HL-60 (cell line): ENCODE measurements around the gene SLC13A1.

Source experiments
- GABPA ChIP-seq: IDR thresholded peaks from 2 replicates; pipeline ENCODE4 v1.6.1; 2012; ENCODE audit warnings: low read depth
- POLR2AphosphoS5 ChIP-seq: IDR thresholded peaks from 2 replicates; pipeline ENCODE4 v1.6.1; 2012; ENCODE audit warnings: low read depth
- SPI1 ChIP-seq: IDR thresholded peaks from 2 replicates; pipeline ENCODE4 v1.6.1; 2012; ENCODE audit warnings: low read depth, mild to moderate bottlenecking, borderline replicate concordance
- TF ChIP-seq, protein P1 (sequence below): IDR thresholded peaks from one replicate; pipeline ENCODE4 v1.5.1; 2011; ENCODE audit warnings: low read length, control low read depth, inconsistent platforms; ENCODE audit not compliant: insufficient read depth
- TF ChIP-seq, protein P2 (sequence below): IDR thresholded peaks from 2 replicates; pipeline ENCODE4 v1.6.1; 2012; ENCODE audit warnings: low read depth; ENCODE audit not compliant: insufficient replicate concordance

DNA sequence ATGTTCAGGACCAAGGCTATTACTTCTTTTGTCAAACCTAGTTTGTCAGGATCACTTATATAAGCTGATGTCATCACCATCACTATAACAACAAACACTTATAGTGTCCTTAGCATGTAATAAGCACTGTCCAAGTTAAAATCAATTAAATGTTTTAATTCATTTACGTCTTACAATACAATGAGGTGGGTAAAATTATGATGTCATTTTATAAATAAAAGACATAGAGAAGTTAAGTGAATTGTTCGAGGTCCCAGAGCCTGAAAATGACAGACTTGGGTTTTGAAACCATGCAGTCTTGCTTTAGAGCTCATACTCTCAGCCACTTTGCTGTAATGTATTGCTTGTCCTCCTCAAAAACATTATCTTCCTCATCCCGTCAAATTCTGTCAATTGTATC lies 48.3 kb downstream of the SLC13A1 start:
- TF ChIP-seq, protein P1, sequence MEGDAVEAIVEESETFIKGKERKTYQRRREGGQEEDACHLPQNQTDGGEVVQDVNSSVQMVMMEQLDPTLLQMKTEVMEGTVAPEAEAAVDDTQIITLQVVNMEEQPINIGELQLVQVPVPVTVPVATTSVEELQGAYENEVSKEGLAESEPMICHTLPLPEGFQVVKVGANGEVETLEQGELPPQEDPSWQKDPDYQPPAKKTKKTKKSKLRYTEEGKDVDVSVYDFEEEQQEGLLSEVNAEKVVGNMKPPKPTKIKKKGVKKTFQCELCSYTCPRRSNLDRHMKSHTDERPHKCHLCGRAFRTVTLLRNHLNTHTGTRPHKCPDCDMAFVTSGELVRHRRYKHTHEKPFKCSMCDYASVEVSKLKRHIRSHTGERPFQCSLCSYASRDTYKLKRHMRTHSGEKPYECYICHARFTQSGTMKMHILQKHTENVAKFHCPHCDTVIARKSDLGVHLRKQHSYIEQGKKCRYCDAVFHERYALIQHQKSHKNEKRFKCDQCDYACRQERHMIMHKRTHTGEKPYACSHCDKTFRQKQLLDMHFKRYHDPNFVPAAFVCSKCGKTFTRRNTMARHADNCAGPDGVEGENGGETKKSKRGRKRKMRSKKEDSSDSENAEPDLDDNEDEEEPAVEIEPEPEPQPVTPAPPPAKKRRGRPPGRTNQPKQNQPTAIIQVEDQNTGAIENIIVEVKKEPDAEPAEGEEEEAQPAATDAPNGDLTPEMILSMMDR: no peak
- TF ChIP-seq, protein P2, sequence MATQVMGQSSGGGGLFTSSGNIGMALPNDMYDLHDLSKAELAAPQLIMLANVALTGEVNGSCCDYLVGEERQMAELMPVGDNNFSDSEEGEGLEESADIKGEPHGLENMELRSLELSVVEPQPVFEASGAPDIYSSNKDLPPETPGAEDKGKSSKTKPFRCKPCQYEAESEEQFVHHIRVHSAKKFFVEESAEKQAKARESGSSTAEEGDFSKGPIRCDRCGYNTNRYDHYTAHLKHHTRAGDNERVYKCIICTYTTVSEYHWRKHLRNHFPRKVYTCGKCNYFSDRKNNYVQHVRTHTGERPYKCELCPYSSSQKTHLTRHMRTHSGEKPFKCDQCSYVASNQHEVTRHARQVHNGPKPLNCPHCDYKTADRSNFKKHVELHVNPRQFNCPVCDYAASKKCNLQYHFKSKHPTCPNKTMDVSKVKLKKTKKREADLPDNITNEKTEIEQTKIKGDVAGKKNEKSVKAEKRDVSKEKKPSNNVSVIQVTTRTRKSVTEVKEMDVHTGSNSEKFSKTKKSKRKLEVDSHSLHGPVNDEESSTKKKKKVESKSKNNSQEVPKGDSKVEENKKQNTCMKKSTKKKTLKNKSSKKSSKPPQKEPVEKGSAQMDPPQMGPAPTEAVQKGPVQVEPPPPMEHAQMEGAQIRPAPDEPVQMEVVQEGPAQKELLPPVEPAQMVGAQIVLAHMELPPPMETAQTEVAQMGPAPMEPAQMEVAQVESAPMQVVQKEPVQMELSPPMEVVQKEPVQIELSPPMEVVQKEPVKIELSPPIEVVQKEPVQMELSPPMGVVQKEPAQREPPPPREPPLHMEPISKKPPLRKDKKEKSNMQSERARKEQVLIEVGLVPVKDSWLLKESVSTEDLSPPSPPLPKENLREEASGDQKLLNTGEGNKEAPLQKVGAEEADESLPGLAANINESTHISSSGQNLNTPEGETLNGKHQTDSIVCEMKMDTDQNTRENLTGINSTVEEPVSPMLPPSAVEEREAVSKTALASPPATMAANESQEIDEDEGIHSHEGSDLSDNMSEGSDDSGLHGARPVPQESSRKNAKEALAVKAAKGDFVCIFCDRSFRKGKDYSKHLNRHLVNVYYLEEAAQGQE: no peak
- TF ChIP-seq GABPA (no peak), SPI1 (no peak), POLR2AphosphoS5 (no peak)
